Keratinocyte (primary cell): ENCODE results near the gene TMEM37. TPM values are rescaled to one million over a fixed set of nuclear protein-coding genes. Genes with fewer than 3 reads are reported as not detected.

Source experiments
- DNase-seq: peaks from one replicate; pipeline ENCODE4 v3.0.0-alpha.2; 2011; ENCODE audit warnings: low read depth, missing footprints, low spot score
- FAIRE-seq: peaks from 2 replicates; lab custom pipeline; 2011; peaks lifted over from hg19 to GRCh38; lab: Jason Lieb, UNC
- H2AFZ ChIP-seq: 2 replicates; pipeline ENCODE4 v1.6.0; 2012; ENCODE audit warnings: low read length, control low read depth, inconsistent platforms; ENCODE audit not compliant: control insufficient read depth
- H3K27ac ChIP-seq: 2 replicates; pipeline ENCODE4 v1.5.1; 2011; ENCODE audit warnings: low read length; ENCODE audit not compliant: control insufficient read depth, insufficient read depth
- H3K27me3 ChIP-seq: 3 replicates; pipeline ENCODE4 v1.6.0; 2011; ENCODE audit warnings: low read length; ENCODE audit not compliant: control insufficient read depth, insufficient read depth; ENCODE audit errors: extremely low read depth
- H3K36me3 ChIP-seq, 2 experiments: 2 replicates in 1 of 2; 3 replicates in 1 of 2; pipeline ENCODE4 v1.5.1; 2011; ENCODE audit warnings: low read length in 2 of 2, mild to moderate bottlenecking in 1 of 2; ENCODE audit not compliant: control insufficient read depth in 2 of 2, insufficient read depth in 2 of 2; ENCODE audit errors: extremely low read depth in 1 of 2
- H3K4me1 ChIP-seq: 3 replicates; pipeline ENCODE4 v1.5.1; 2011; ENCODE audit warnings: low read length; ENCODE audit not compliant: control insufficient read depth, insufficient read depth; ENCODE audit errors: extremely low read depth
- H3K4me2 ChIP-seq: 3 replicates; pipeline ENCODE4 v1.6.0; 2011; ENCODE audit warnings: low read depth, low read length; ENCODE audit not compliant: control insufficient read depth, insufficient read depth; ENCODE audit errors: extremely low read depth
- H3K4me3 ChIP-seq, 3 experiments: fragments of 200-600 bp in 1 of 3; sonication (generic) in 1 of 3; 2 replicates in 2 of 3; 3 replicates in 1 of 3; pipeline ENCODE4 v1.5.1; 2011 to 2016; ENCODE audit warnings: low read length in 3 of 3, mild to moderate bottlenecking in 3 of 3, control low read depth in 2 of 3, inconsistent platforms in 1 of 3, low read depth in 1 of 3, mixed read lengths in 1 of 3, mixed run types in 1 of 3, moderate library complexity in 1 of 3; ENCODE audit not compliant: control insufficient read depth in 2 of 3, insufficient read depth in 2 of 3; ENCODE audit errors: extremely low read depth in 1 of 3
- H3K79me2 ChIP-seq: 2 replicates; pipeline ENCODE4 v1.6.0; 2012; ENCODE audit warnings: low read length; ENCODE audit not compliant: control insufficient read depth, insufficient read depth
- H3K9ac ChIP-seq: 3 replicates; pipeline ENCODE4 v1.6.0; 2011; ENCODE audit warnings: low read length; ENCODE audit not compliant: control insufficient read depth, insufficient read depth; ENCODE audit errors: extremely low read depth
- H3K9me1 ChIP-seq: 3 replicates; pipeline ENCODE4 v1.6.0; 2011; ENCODE audit warnings: low read length; ENCODE audit not compliant: control insufficient read depth, insufficient read depth; ENCODE audit errors: extremely low read depth
- H3K9me3 ChIP-seq: 2 replicates; pipeline ENCODE4 v1.5.1; 2012; ENCODE audit warnings: low read depth, low read length; ENCODE audit not compliant: control insufficient read depth
- H4K20me1 ChIP-seq: 3 replicates; pipeline ENCODE4 v1.6.0; 2011; ENCODE audit warnings: low read length; ENCODE audit not compliant: control insufficient read depth, insufficient read depth; ENCODE audit errors: extremely low read depth
- EZH2 ChIP-seq: IDR thresholded peaks from one replicate; pipeline ENCODE4 v1.6.1; 2012; ENCODE audit warnings: inconsistent platforms, mild to moderate bottlenecking, low read length, moderate library complexity
- dilution Hi-C: fragments of 300-500 bp; cut with MboI; formaldehyde crosslinking; loops from one replicate; pipeline ENCODE4 v1.7.0; 2020; ENCODE audit warnings: low sequenced_read_pairs; ENCODE audit not compliant: extremely low pct_ligation_motif_present
- polyA plus RNA-seq, 5 experiments: library from polyadenylated mRNA; depleted of rRNA in 3 of 5; stranded (reverse) in 3 of 5; stranded (forward) in 1 of 5; unstranded in 1 of 5; fragments of >200 nt; gene quantifications; 1 replicate in 1 of 5; 2 replicates in 3 of 5; 3 replicates in 1 of 5; pipeline versions ENCODE4 v1.2.1 to v1.2.3, GENCODE V29; 2011 to 2012; ENCODE audit warnings: missing spikeins in 2 of 5, low read depth in 1 of 5, low replicate concordance in 1 of 5
- TF ChIP-seq, protein P1 (sequence below), 3 experiments: IDR thresholded peaks in 1 of 3; conservative IDR thresholded peaks in 1 of 3; optimal IDR thresholded peaks in 1 of 3; 2 replicates in 2 of 3; 3 replicates in 1 of 3; pipeline versions ENCODE3 to v1.5.1; 2011; ENCODE audit warnings: low read length in 3 of 3, mild to moderate bottlenecking in 3 of 3, moderate library complexity in 2 of 3, control low read depth in 1 of 3, inconsistent platforms in 1 of 3; ENCODE audit not compliant: insufficient read depth in 2 of 3; ENCODE audit errors: extremely low read depth in 1 of 3

The TMEM37 gene
- polyA plus RNA-seq, 1 donor (not counting 4 experiments of a cell fraction or from before 2014, with no cell fraction given), result 0.18 TPM

DNA sequence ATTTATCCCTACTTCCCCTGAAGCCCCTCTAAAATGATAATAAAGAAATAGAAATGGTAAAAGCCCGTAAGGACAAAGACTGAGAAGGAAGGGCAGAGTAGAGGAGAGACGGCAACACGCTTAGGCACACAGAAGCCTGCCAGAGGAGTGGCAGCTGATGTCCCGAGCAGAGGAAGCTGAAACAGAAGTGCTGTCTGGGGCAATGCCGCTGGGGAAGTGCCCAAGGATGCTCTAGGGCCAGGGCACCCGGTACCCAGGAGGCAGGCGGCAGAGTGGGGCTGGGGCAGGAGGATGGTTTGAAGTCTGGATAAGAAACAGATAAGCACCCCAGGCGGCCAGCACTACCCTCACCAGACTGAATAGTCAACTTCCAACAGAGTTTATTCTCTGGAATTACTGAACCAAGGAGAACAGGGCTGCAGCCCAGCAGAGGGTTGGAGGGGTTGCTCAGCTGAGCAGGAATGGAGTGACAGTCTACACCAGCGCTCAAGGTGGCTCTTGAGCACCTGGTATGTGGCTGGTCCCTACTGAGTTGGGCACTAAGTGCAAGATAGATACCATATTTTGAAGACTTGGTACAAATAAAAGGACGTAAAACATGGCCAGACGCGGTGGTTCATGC lies 22.4 kb downstream of the TMEM37 start:
- H3K36me3 ChIP-seq, result no peaks in the 10 kb centered on the region
- peaks cover 10% of the 10 kb centered on the region for H3K27me3 ChIP-seq
- no peak overlapping the region for H3K4me3 ChIP-seq
- no peaks in the 10 kb centered on the region for H3K79me2 ChIP-seq
- TF ChIP-seq, protein P1, sequence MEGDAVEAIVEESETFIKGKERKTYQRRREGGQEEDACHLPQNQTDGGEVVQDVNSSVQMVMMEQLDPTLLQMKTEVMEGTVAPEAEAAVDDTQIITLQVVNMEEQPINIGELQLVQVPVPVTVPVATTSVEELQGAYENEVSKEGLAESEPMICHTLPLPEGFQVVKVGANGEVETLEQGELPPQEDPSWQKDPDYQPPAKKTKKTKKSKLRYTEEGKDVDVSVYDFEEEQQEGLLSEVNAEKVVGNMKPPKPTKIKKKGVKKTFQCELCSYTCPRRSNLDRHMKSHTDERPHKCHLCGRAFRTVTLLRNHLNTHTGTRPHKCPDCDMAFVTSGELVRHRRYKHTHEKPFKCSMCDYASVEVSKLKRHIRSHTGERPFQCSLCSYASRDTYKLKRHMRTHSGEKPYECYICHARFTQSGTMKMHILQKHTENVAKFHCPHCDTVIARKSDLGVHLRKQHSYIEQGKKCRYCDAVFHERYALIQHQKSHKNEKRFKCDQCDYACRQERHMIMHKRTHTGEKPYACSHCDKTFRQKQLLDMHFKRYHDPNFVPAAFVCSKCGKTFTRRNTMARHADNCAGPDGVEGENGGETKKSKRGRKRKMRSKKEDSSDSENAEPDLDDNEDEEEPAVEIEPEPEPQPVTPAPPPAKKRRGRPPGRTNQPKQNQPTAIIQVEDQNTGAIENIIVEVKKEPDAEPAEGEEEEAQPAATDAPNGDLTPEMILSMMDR (optimal IDR thresholded peaks at IDR 0.05 in 1 of 3, IDR thresholded peaks at IDR 0.05 in 1 of 3, conservative IDR thresholded peaks at IDR 0.05 in 1 of 3; ENCODE audit: extremely low read depth in 1 of 3, insufficient read depth in 2 of 3, low read length in 3 of 3), result no peak
- no peak for TF ChIP-seq EZH2
- H3K9ac ChIP-seq, result no peak overlapping the region
- DNase-seq (no peak), FAIRE-seq (no peak)
- H3K9me1 ChIP-seq, result no peaks in the 10 kb centered on the region
- H3K4me2 ChIP-seq, result no peak overlapping the region
- H4K20me1 ChIP-seq, result no peaks in the 10 kb centered on the region
- H3K27ac ChIP-seq, result no peak overlapping the region
- dilution Hi-C loops, result no loop called here
- no peak overlapping the region for H2AFZ ChIP-seq
- H3K4me1 ChIP-seq, result no peaks in the 10 kb centered on the region
- no peaks in the 10 kb centered on the region for H3K9me3 ChIP-seq

- no peak overlapping the region for H3K4me2 ChIP-seq
- H3K27ac ChIP-seq, result no peak overlapping the region
- no peak overlapping the region for H3K4me3 ChIP-seq
- no peaks in the 10 kb centered on the region for H4K20me1 ChIP-seq
- no peaks in the 10 kb centered on the region for H3K79me2 ChIP-seq
- H3K9ac ChIP-seq, result no peak overlapping the region
- no peaks in the 10 kb centered on the region for H3K9me3 ChIP-seq
- H3K4me1 ChIP-seq, result no peaks in the 10 kb centered on the region
- dilution Hi-C loops, result no loop called here
- no peak for TF ChIP-seq EZH2
- TF ChIP-seq, protein P1 (optimal IDR thresholded peaks at IDR 0.05 in 1 of 3, IDR thresholded peaks at IDR 0.05 in 1 of 3, conservative IDR thresholded peaks at IDR 0.05 in 1 of 3; ENCODE audit: extremely low read depth in 1 of 3, insufficient read depth in 2 of 3, low read length in 3 of 3), result no peak
- H3K9me1 ChIP-seq, result no peaks in the 10 kb centered on the region
- DNase-seq, result no peak
- no peaks in the 10 kb centered on the region for H3K36me3 ChIP-seq
- H2AFZ ChIP-seq, result no peak overlapping the region
- no peak for FAIRE-seq
- H3K27me3 ChIP-seq, result peaks cover 4% of the 10 kb centered on the region
These were observed 23.5 kb downstream of the TMEM37 start for GRCh38 chr2:119455066-119455718.
